ENCODE measurements around the gene FLRT2.

Gene FLRT2

DNA sequence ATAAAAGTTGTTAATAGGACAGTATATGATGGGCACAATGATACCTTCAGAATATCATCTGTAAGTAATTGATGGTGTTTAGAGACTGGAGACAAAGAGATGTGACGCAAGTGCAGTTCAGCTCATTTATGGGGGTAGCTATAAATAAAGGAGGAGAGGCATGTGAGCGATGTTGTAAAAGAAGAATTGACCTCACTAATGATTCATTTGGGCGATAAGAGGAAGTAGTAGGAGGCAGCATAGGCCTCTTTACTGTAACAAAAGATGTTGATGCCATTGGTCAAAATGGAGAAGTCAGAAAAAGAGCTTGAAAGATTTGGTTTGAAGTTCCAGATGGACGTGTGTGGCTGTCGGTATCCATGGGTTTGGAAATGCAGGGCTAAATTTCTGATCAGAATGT is 70.0 kb downstream of the FLRT2 start:
- no peak overlapping the region for H3K4me3 ChIP-seq (replicated peaks; ENCODE audit: low read depth, low read length)
- H3K36me3 ChIP-seq (ENCODE audit: control insufficient read depth, insufficient read depth, low read length): no peaks in the 10 kb centered on the region
- TF ChIP-seq, protein P1, sequence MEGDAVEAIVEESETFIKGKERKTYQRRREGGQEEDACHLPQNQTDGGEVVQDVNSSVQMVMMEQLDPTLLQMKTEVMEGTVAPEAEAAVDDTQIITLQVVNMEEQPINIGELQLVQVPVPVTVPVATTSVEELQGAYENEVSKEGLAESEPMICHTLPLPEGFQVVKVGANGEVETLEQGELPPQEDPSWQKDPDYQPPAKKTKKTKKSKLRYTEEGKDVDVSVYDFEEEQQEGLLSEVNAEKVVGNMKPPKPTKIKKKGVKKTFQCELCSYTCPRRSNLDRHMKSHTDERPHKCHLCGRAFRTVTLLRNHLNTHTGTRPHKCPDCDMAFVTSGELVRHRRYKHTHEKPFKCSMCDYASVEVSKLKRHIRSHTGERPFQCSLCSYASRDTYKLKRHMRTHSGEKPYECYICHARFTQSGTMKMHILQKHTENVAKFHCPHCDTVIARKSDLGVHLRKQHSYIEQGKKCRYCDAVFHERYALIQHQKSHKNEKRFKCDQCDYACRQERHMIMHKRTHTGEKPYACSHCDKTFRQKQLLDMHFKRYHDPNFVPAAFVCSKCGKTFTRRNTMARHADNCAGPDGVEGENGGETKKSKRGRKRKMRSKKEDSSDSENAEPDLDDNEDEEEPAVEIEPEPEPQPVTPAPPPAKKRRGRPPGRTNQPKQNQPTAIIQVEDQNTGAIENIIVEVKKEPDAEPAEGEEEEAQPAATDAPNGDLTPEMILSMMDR (IDR thresholded peaks at IDR 0.05; ENCODE audit: insufficient read depth, low read length, poor library complexity, severe bottlenecking): no peak
- H3K27me3 ChIP-seq (replicated peaks; ENCODE audit: control insufficient read depth, insufficient read depth, low read length): no peaks in the 10 kb centered on the region
- no peak for DNase-seq (ENCODE audit: extremely low read depth, insufficient read length)

DNA sequence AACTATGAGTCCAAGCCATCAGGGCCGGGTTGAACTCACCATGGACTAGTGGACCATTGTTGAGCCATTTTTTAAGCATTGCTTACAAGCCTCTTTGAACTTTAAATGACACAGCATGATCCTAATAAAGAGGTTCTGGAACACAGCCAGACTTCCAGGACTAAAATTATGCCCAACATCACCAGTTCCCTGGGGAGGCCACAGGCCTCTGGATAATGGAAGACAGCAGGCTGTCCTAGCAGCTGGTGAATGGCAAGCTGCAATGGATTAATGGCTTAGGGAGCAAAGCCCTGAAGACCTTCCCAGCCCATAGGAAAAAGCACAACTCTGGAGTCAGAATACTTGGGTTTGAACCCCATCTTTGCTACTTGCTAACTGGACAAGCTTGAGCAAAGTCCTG is 71.3 kb downstream of the FLRT2 start:
- no peak overlapping the region for H3K4me3 ChIP-seq (replicated peaks; ENCODE audit: low read depth, low read length)
- H3K36me3 ChIP-seq (ENCODE audit: control insufficient read depth, insufficient read depth, low read length): no peaks in the 10 kb centered on the region
- no peak for DNase-seq (ENCODE audit: extremely low read depth, insufficient read length)
- TF ChIP-seq, protein P1 (IDR thresholded peaks at IDR 0.05; ENCODE audit: insufficient read depth, low read length, poor library complexity, severe bottlenecking): no peak
- H3K27me3 ChIP-seq (replicated peaks; ENCODE audit: control insufficient read depth, insufficient read depth, low read length): no peaks in the 10 kb centered on the region

DNA sequence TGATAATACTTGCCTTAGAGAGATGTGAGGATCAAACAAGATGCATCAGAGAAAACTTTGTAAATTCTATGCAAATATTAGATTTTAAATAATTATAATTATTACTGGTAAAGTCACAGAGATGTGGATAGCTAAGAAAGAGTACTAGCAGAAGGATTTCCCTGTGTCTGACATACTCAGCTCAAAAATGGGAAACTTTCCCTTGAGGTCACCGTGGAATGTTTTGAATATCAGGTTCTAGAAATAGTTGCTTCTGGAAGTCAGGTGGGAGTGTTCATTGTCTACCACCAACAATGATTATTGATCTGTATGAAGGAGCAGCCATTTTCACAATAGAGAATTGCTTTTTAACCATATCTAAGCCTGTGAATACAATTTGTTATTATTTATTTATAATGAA is 71.7 kb downstream of the FLRT2 start:
- no peak overlapping the region for H3K4me3 ChIP-seq (replicated peaks; ENCODE audit: low read depth, low read length)
- no peak for DNase-seq (ENCODE audit: extremely low read depth, insufficient read length)
- TF ChIP-seq, protein P1 (IDR thresholded peaks at IDR 0.05; ENCODE audit: insufficient read depth, low read length, poor library complexity, severe bottlenecking): no peak
- H3K27me3 ChIP-seq (replicated peaks; ENCODE audit: control insufficient read depth, insufficient read depth, low read length): no peaks in the 10 kb centered on the region
- no peaks in the 10 kb centered on the region for H3K36me3 ChIP-seq (ENCODE audit: control insufficient read depth, insufficient read depth, low read length)

DNA sequence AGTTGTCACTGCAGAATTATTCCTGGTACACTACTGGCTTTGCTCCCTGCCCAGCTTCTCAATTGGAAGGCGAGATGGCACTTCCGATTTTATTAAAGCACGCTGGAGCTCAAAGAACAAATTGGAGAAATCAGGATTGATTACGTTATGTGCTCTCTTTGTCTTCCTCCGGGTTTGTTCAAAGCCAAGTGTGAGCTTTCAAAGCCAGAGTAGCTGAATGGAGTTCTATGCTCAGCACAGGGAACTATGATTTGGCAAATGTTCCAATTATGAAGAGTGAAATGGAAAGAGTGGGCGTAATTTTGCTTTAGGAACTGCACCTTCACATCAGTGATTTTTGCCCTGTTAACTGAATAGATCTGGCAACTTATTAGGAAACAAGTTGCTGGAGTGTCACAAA is 72.4 kb downstream of the FLRT2 start:
- Histone ChIP-seq H3K36me3 (ENCODE audit: control insufficient read depth, insufficient read depth, low read length) (no peaks in the 10 kb centered on the region), H3K4me3 (replicated peaks; ENCODE audit: low read depth, low read length) (no peak overlapping the region), H3K27me3 (replicated peaks; ENCODE audit: control insufficient read depth, insufficient read depth, low read length) (no peaks in the 10 kb centered on the region)
- TF ChIP-seq, protein P1 (IDR thresholded peaks at IDR 0.05; ENCODE audit: insufficient read depth, low read length, poor library complexity, severe bottlenecking): no peak
- DNase-seq (ENCODE audit: extremely low read depth, insufficient read length): no peak

DNA sequence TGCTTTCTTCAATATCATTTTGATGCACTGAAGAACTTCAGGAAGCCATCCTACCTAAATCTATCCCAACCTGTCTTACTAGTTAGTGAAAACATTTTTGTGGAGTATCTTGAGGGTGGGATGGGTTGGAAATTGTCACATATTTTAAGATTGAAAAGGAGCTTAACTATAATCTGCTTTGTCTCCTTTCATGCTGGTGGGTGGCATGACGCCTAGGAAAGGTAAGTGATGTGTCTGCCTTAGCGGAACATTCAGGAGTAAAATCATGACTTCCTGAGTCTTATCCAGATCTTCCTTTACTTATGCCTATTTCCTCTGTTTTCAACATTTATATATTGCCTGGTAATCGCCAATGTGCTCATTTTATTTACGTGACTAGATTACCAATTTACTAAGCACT is 74.1 kb downstream of the FLRT2 start:
- H3K36me3 ChIP-seq (ENCODE audit: control insufficient read depth, insufficient read depth, low read length): no peaks in the 10 kb centered on the region
- no peaks in the 10 kb centered on the region for H3K27me3 ChIP-seq (replicated peaks; ENCODE audit: control insufficient read depth, insufficient read depth, low read length)
- no peak overlapping the region for H3K4me3 ChIP-seq (replicated peaks; ENCODE audit: low read depth, low read length)
- TF ChIP-seq, protein P1 (IDR thresholded peaks at IDR 0.05; ENCODE audit: insufficient read depth, low read length, poor library complexity, severe bottlenecking): no peak
- no peak for DNase-seq (ENCODE audit: extremely low read depth, insufficient read length)

DNA sequence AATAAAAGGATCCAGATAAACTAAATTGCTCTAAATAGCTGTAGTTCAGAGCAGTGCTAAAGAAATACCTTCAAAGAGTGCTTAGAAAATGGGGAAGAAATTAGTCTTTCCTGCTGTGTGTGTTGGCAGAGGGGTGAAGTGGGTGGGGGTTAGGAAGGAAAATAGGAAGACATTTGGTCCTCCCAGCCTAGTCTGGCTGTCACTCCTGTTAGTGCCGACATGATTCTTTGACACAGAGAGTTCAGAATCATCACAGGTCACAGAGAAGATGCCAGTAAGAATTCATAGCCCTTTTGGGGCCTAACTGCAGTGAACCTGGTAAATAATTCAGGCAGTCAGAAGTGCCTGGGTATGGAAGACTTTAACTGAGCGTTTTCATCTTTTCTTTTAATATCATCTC is 74.8 kb downstream of the FLRT2 start:
- no peak for DNase-seq (ENCODE audit: extremely low read depth, insufficient read length)
- Histone ChIP-seq H3K36me3 (ENCODE audit: control insufficient read depth, insufficient read depth, low read length) (no peaks in the 10 kb centered on the region), H3K27me3 (replicated peaks; ENCODE audit: control insufficient read depth, insufficient read depth, low read length) (no peaks in the 10 kb centered on the region), H3K4me3 (replicated peaks; ENCODE audit: low read depth, low read length) (no peak overlapping the region)
- TF ChIP-seq, protein P1 (IDR thresholded peaks at IDR 0.05; ENCODE audit: insufficient read depth, low read length, poor library complexity, severe bottlenecking): no peak

Data from GM06990 (cell line).